DOHH2 (cell line): ENCODE results near the gene CLCA1.

Source experiments
- H3F3A ChIP-seq: fragments of 200-600 bp; sonication (generic), shearing (Covaris generic); 2 replicates; pipeline ENCODE4 v1.6.0; 2016; ENCODE audit warnings: antibody characterized with exemption, mild to moderate bottlenecking; ENCODE audit not compliant: control insufficient read depth, insufficient read depth
- H3K27ac ChIP-seq: fragments of 200-600 bp; sonication (generic); 2 replicates; pipeline ENCODE4 v1.5.1; 2014; ENCODE audit warnings: low read depth, mild to moderate bottlenecking, low read length, moderate library complexity
- H3K27me3 ChIP-seq: fragments of 200-600 bp; sonication (generic); 2 replicates; pipeline ENCODE4 v1.6.1; 2014; ENCODE audit warnings: mild to moderate bottlenecking, low read length, mixed read lengths; ENCODE audit not compliant: control insufficient read depth
- H3K36me3 ChIP-seq: fragments of 200-600 bp; sonication (generic); 2 replicates; pipeline ENCODE4 v1.6.1; 2014; ENCODE audit warnings: mild to moderate bottlenecking, low read length, moderate library complexity, mixed read lengths; ENCODE audit not compliant: control insufficient read depth
- H3K4me1 ChIP-seq: fragments of 200-600 bp; sonication (generic); 2 replicates; pipeline ENCODE4 v1.6.1; 2014; ENCODE audit warnings: mild to moderate bottlenecking, low read length, mixed read lengths; ENCODE audit not compliant: control insufficient read depth
- H3K4me2 ChIP-seq: fragments of 200-600 bp; sonication (generic); 2 replicates; pipeline ENCODE4 v1.6.0; 2014; ENCODE audit warnings: mild to moderate bottlenecking, low read length, moderate library complexity
- H3K4me3 ChIP-seq: fragments of 200-600 bp; sonication (generic); 2 replicates; pipeline ENCODE4 v1.5.1; 2014; ENCODE audit warnings: mild to moderate bottlenecking, low read length, mixed read lengths
- H3K79me2 ChIP-seq: fragments of 200-600 bp; sonication (generic); 2 replicates; pipeline ENCODE4 v1.6.1; 2014; ENCODE audit warnings: mild to moderate bottlenecking, low read length, mixed read lengths; ENCODE audit not compliant: control insufficient read depth
- H3K9me2 ChIP-seq: fragments of 200-600 bp; sonication (generic); replicated peaks from 2 replicates; pipeline ENCODE4 v1.6.1; 2014; ENCODE audit warnings: mild to moderate bottlenecking, low read length, mixed read lengths; ENCODE audit not compliant: control insufficient read depth
- H3K9me3 ChIP-seq: fragments of 200-600 bp; sonication (generic); 2 replicates; pipeline ENCODE4 v1.6.1; 2014; ENCODE audit warnings: antibody characterized with exemption, low read length, mixed read lengths; ENCODE audit not compliant: control insufficient read depth, insufficient read depth
- H4K20me1 ChIP-seq: fragments of 200-600 bp; sonication (generic); 2 replicates; pipeline ENCODE4 v1.6.0; 2014; ENCODE audit warnings: low read depth, mild to moderate bottlenecking, antibody characterized with exemption, low read length, moderate library complexity; ENCODE audit not compliant: control insufficient read depth, insufficient read depth
- CTCF ChIP-seq: fragments of 200-600 bp; sonication (generic); IDR thresholded peaks from one replicate; pipeline ENCODE4 v1.5.1; 2014; ENCODE audit warnings: antibody characterized with exemption, mild to moderate bottlenecking, low read depth, low read length; ENCODE audit not compliant: poor library complexity, severe bottlenecking
- EZH2phosphoT487 ChIP-seq: fragments of 200-600 bp; sonication (generic); IDR thresholded peaks from 2 replicates; pipeline ENCODE4 v1.6.1; 2017; ENCODE audit warnings: borderline replicate concordance, mild to moderate bottlenecking, antibody characterized with exemption, low read length, moderate library complexity, mixed read lengths

CLCA1 gene

GRCh38 chr1:86487811-86488141 is 19.0 kb downstream of the CLCA1 start:
- Histone ChIP-seq H3K4me3 (no peak overlapping the region), H3F3A (no peaks in the 10 kb centered on the region), H3K9me2 (no peaks in the 10 kb centered on the region), H3K27me3 (peaks cover 19% of the 10 kb centered on the region), H3K79me2 (no peaks in the 10 kb centered on the region), H3K36me3 (no peaks in the 10 kb centered on the region), H3K4me1 (no peaks in the 10 kb centered on the region), H4K20me1 (no peaks in the 10 kb centered on the region), H3K27ac (no peak overlapping the region), H3K4me2 (no peak overlapping the region), H3K9me3 (no peaks in the 10 kb centered on the region)
- TF ChIP-seq EZH2phosphoT487 (no peak), CTCF (no peak)

- no peak overlapping the region for H3K4me2 ChIP-seq
- no peaks in the 10 kb centered on the region for H4K20me1 ChIP-seq
- peaks cover 25% of the 10 kb centered on the region for H3K27me3 ChIP-seq
- H3K4me1 ChIP-seq: no peaks in the 10 kb centered on the region
- no peaks in the 10 kb centered on the region for H3K9me3 ChIP-seq
- H3K27ac ChIP-seq: no peak overlapping the region
- H3F3A ChIP-seq: no peaks in the 10 kb centered on the region
- H3K4me3 ChIP-seq: no peak overlapping the region
- no peaks in the 10 kb centered on the region for H3K36me3 ChIP-seq
- no peaks in the 10 kb centered on the region for H3K79me2 ChIP-seq
- no peaks in the 10 kb centered on the region for H3K9me2 ChIP-seq
- TF ChIP-seq EZH2phosphoT487 (no peak), CTCF (no peak)
Observed at GRCh38 chr1:86489242-86489878, 20.6 kb downstream of the CLCA1 start.

GRCh38 chr1:86491171-86491950 is 22.6 kb downstream of the CLCA1 start:
- H3K79me2 ChIP-seq: no peaks in the 10 kb centered on the region
- H3K27ac ChIP-seq: no peak overlapping the region
- no peaks in the 10 kb centered on the region for H4K20me1 ChIP-seq
- no peak overlapping the region for H3K4me3 ChIP-seq
- peaks cover 26% of the 10 kb centered on the region for H3K27me3 ChIP-seq
- no peaks in the 10 kb centered on the region for H3K36me3 ChIP-seq
- no peak overlapping the region for H3K4me2 ChIP-seq
- TF ChIP-seq CTCF (no peak), EZH2phosphoT487 (no peak)
- H3K4me1 ChIP-seq: no peaks in the 10 kb centered on the region
- H3F3A ChIP-seq: no peaks in the 10 kb centered on the region
- no peaks in the 10 kb centered on the region for H3K9me2 ChIP-seq
- H3K9me3 ChIP-seq: no peaks in the 10 kb centered on the region
